Type B pancreatic cell (in vitro differentiated cells): ENCODE measurements around the gene POLRMT. TPM values are rescaled to one million over a fixed set of nuclear protein-coding genes. Genes with fewer than 3 reads are reported as not detected.

Experiments
- DNase-seq: peaks from one replicate; pipeline ENCODE4 v3.0.0; 2021; ENCODE audit warnings: mixed read lengths; ENCODE audit not compliant: unreplicated experiment; ENCODE audit errors: extremely low spot score
- H3K27ac Mint-ChIP-seq: 2 replicates; pipeline ENCODE4 v1.8.0; 2021; ENCODE audit warnings: mild to moderate bottlenecking, mixed read lengths
- H3K27me3 Mint-ChIP-seq: 2 replicates; pipeline ENCODE4 v1.8.0; 2021; ENCODE audit warnings: mixed read lengths
- H3K36me3 Mint-ChIP-seq: 2 replicates; pipeline ENCODE4 v1.8.0; 2021; ENCODE audit warnings: mixed read lengths
- H3K4me1 Mint-ChIP-seq: one replicate; pipeline ENCODE4 v1.8.0; 2021; ENCODE audit warnings: mixed read lengths; ENCODE audit not compliant: unreplicated experiment
- H3K4me3 Mint-ChIP-seq: 2 replicates; pipeline ENCODE4 v1.8.0; 2021; ENCODE audit warnings: mild to moderate bottlenecking, mixed read lengths
- H3K9me3 Mint-ChIP-seq: 2 replicates; pipeline ENCODE4 v1.8.0; 2021; ENCODE audit warnings: mixed read lengths
- CTCF ChIP-seq: fragments of 200-600 bp; sonication (generic); conservative IDR thresholded peaks from 2 replicates; pipeline ENCODE4 v1.5.0; 2021; ENCODE audit warnings: antibody characterized with exemption, mild to moderate bottlenecking
- total RNA-seq: library from RNA; stranded (reverse); gene quantifications from 2 replicates; pipeline ENCODE4 v1.2.1, GENCODE V29; 2021; ENCODE audit warnings: low replicate concordance

The POLRMT gene
- total RNA-seq, 1 donor from 2014 or later = 59.8 TPM

- TF ChIP-seq CTCF = no peak
- Mint-ChIP-seq H3K4me1 (peaks cover 7% of the 10 kb centered on the region), H3K27me3 (peaks cover 6% of the 10 kb centered on the region), H3K9me3 (no peaks in the 10 kb centered on the region), H3K27ac (no peak overlapping the region), H3K4me3 (peak overlapping the region; percentile 83), H3K36me3 (no peaks in the 10 kb centered on the region)
- no peak for DNase-seq
Observed at GRCh38 chr19:679418-680286, 46.3 kb upstream of the POLRMT start.

GRCh38 chr19:678791-679388 lies 45.6 kb upstream of the POLRMT start:
- peak overlapping the region; percentile 61 for H3K27ac Mint-ChIP-seq

GRCh38 chr19:677601-678436 lies 44.5 kb upstream of the POLRMT start:
- no peaks in the 10 kb centered on the region for H3K9me3 Mint-ChIP-seq
- DNase-seq = no peak
- no peak for TF ChIP-seq CTCF
- peak overlapping the region; percentile 58 for H3K4me3 Mint-ChIP-seq
- H3K27ac Mint-ChIP-seq = no peak overlapping the region
- H3K4me1 Mint-ChIP-seq = peaks cover 7% of the 10 kb centered on the region
- no peaks in the 10 kb centered on the region for H3K36me3 Mint-ChIP-seq
- H3K27me3 Mint-ChIP-seq = peaks cover 6% of the 10 kb centered on the region

More at GRCh38 chr19:678791-679388, 45.6 kb upstream of the POLRMT start:
- no peaks in the 10 kb centered on the region for H3K36me3 Mint-ChIP-seq
- no peak for TF ChIP-seq CTCF
- H3K4me1 Mint-ChIP-seq = peaks cover 7% of the 10 kb centered on the region
- no peaks in the 10 kb centered on the region for H3K9me3 Mint-ChIP-seq
- peak overlapping the region; percentile 83 for H3K4me3 Mint-ChIP-seq
- DNase-seq = no peak
- peaks cover 6% of the 10 kb centered on the region for H3K27me3 Mint-ChIP-seq

GRCh38 chr19:677201-677600 lies 43.9 kb upstream of the POLRMT start:
- DNase-seq = no peak
- no peak overlapping the region for H3K27ac Mint-ChIP-seq
- no peaks in the 10 kb centered on the region for H3K9me3 Mint-ChIP-seq
- H3K4me1 Mint-ChIP-seq = peaks cover 7% of the 10 kb centered on the region
- no peak overlapping the region for H3K4me3 Mint-ChIP-seq
- H3K27me3 Mint-ChIP-seq = peaks cover 6% of the 10 kb centered on the region
- no peak for TF ChIP-seq CTCF
- no peaks in the 10 kb centered on the region for H3K36me3 Mint-ChIP-seq

- H3K4me3 Mint-ChIP-seq = peak within 1 kb of the TSS; percentile 85
- peaks cover 6% of the 10 kb centered on the region for H3K27me3 Mint-ChIP-seq
- no peaks in the 10 kb centered on the region for H3K9me3 Mint-ChIP-seq
- peaks cover 7% of the 10 kb centered on the region for H3K4me1 Mint-ChIP-seq
- no peak for TF ChIP-seq CTCF
- H3K27ac Mint-ChIP-seq = peak within 1 kb of the TSS; percentile 87
- H3K36me3 Mint-ChIP-seq = no peaks in the 10 kb centered on the region
- DNase-seq = no peak
Observed at GRCh38 chr19:676339-677105, 43.2 kb upstream of the POLRMT start, which contains the start of gene FSTL3. Gene FSTL3 (plus strand): TSS chr19:676392. CDS start chr19:676424, 32 bp downstream.
